Nephron (organoid): Measurements from ENCODE around the gene MPRIP.
A peak's percentile ranks its signal among the peaks of the same experiment; 100 is the strongest.

ENCODE experiments used
- H3K27ac Mint-ChIP-seq, 3 experiments: 2 replicates each; pipeline ENCODE4 v1.8.0; 2020; ENCODE audit warnings: mixed read lengths in 3 of 3, mild to moderate bottlenecking in 2 of 3, moderate library complexity in 1 of 3
- H3K27me3 Mint-ChIP-seq: 2 replicates; pipeline ENCODE4 v1.8.0; 2021; ENCODE audit warnings: low read depth, mild to moderate bottlenecking, moderate library complexity, mixed read lengths
- H3K36me3 Mint-ChIP-seq: 2 replicates; pipeline ENCODE4 v1.8.0; 2020; ENCODE audit warnings: low read depth, mixed read lengths
- H3K4me1 Mint-ChIP-seq: 2 replicates; pipeline ENCODE4 v1.8.0; 2020; ENCODE audit warnings: mixed read lengths
- H3K4me3 Mint-ChIP-seq, 3 experiments: 2 replicates each; pipeline ENCODE4 v1.8.0; 2020; ENCODE audit warnings: mild to moderate bottlenecking in 3 of 3, mixed read lengths in 3 of 3, moderate library complexity in 2 of 3
- H3K9me3 Mint-ChIP-seq: 2 replicates; pipeline ENCODE4 v1.8.0; 2020; ENCODE audit warnings: mixed read lengths
- TF ChIP-seq, protein P1 (sequence below), 3 experiments: fragments of 200-600 bp; sonication (generic); IDR thresholded peaks; one replicate each; pipeline ENCODE4 v1.5.0; 2021; ENCODE audit warnings: antibody characterized with exemption in 3 of 3; ENCODE audit not compliant: unreplicated experiment in 3 of 3

The MPRIP gene

GRCh38 chr17:17089796-17090641 lies 47.8 kb downstream of the MPRIP start:
- H3K4me1 Mint-ChIP-seq: peaks cover 87% of the 10 kb centered on the region
- TF ChIP-seq, protein P1, sequence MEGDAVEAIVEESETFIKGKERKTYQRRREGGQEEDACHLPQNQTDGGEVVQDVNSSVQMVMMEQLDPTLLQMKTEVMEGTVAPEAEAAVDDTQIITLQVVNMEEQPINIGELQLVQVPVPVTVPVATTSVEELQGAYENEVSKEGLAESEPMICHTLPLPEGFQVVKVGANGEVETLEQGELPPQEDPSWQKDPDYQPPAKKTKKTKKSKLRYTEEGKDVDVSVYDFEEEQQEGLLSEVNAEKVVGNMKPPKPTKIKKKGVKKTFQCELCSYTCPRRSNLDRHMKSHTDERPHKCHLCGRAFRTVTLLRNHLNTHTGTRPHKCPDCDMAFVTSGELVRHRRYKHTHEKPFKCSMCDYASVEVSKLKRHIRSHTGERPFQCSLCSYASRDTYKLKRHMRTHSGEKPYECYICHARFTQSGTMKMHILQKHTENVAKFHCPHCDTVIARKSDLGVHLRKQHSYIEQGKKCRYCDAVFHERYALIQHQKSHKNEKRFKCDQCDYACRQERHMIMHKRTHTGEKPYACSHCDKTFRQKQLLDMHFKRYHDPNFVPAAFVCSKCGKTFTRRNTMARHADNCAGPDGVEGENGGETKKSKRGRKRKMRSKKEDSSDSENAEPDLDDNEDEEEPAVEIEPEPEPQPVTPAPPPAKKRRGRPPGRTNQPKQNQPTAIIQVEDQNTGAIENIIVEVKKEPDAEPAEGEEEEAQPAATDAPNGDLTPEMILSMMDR (IDR thresholded peaks at IDR 0.05; ENCODE audit: unreplicated experiment in 3 of 3): no peak
- H3K9me3 Mint-ChIP-seq: no peaks in the 10 kb centered on the region
- peak overlapping the region in 1 of 3 experiments; percentile 27 for H3K27ac Mint-ChIP-seq
- H3K36me3 Mint-ChIP-seq: peaks cover 40% of the 10 kb centered on the region
- H3K27me3 Mint-ChIP-seq: no peaks in the 10 kb centered on the region
- H3K4me3 Mint-ChIP-seq: no peak overlapping the region

DNA sequence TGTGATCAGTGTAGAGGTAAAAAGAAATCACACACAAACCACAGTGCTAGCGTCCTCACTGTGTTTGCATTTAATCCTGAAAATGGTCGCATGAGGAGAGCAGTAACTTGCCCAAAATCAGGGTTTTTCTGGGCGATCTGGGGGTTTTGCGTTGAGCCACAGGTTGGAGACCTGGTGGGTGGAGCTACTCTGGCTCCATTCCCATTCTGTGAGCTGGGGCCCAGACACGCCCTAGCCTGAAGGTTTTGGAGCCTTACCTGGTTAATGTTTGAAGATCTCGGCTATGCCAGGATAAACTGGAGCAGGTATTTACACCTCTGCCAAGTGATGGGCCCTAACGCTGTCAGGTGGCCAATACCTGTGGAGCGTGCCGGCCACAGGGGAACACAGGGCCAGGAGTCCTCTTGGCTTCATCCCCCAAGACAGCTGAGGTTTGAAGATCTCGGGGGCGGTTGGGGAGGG lies 48.4 kb downstream of the MPRIP start:
- H3K4me3 Mint-ChIP-seq: no peak overlapping the region
- no peaks in the 10 kb centered on the region for H3K27me3 Mint-ChIP-seq
- peaks cover 41% of the 10 kb centered on the region for H3K36me3 Mint-ChIP-seq
- no peaks in the 10 kb centered on the region for H3K9me3 Mint-ChIP-seq
- TF ChIP-seq, protein P1 (IDR thresholded peaks at IDR 0.05; ENCODE audit: unreplicated experiment in 3 of 3): no peak
- no peak overlapping the region for H3K27ac Mint-ChIP-seq
- peaks cover 90% of the 10 kb centered on the region for H3K4me1 Mint-ChIP-seq

GRCh38 chr17:17091276-17091675 lies 49.0 kb downstream of the MPRIP start:
- no peaks in the 10 kb centered on the region for H3K9me3 Mint-ChIP-seq

GRCh38 chr17:17091856-17092756 lies 49.8 kb downstream of the MPRIP start:
- Mint-ChIP-seq H3K27ac (peak overlapping the region in 1 of 3 experiments; percentile 100), H3K4me1 (peaks cover 93% of the 10 kb centered on the region), H3K4me3 (no peak overlapping the region), H3K36me3 (peaks cover 42% of the 10 kb centered on the region), H3K9me3 (no peaks in the 10 kb centered on the region), H3K27me3 (no peaks in the 10 kb centered on the region)
- TF ChIP-seq, protein P1 (IDR thresholded peaks at IDR 0.05; ENCODE audit: unreplicated experiment in 3 of 3): no peak

More at GRCh38 chr17:17091276-17091675, 49.0 kb downstream of the MPRIP start:
- TF ChIP-seq, protein P1 (IDR thresholded peaks at IDR 0.05; ENCODE audit: unreplicated experiment in 3 of 3): no peak
- peaks cover 45% of the 10 kb centered on the region for H3K36me3 Mint-ChIP-seq
- H3K4me1 Mint-ChIP-seq: peaks cover 93% of the 10 kb centered on the region
- no peak overlapping the region for H3K27ac Mint-ChIP-seq
- no peak overlapping the region for H3K4me3 Mint-ChIP-seq
- no peaks in the 10 kb centered on the region for H3K27me3 Mint-ChIP-seq

DNA sequence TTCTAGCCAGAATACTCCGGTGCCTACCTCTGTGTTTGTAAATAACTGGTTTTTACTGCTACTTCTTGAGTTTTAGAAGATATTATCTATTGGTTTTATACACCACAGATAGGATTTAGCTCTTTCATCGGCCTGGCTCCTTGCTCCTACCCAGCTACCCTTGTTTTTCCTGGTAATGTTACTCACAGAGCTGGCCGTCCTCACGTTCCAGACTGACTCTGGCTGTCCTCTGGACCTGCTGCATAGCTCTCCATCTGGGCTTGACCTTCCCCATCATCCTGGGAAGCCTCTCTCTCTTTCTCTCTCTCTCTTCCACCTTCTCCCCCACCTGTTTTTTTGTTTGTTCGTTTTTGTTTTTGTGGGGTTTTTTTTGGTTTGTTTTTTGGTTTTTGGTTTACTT lies 51.5 kb downstream of the MPRIP start:
- TF ChIP-seq, protein P1 (IDR thresholded peaks at IDR 0.05; ENCODE audit: unreplicated experiment in 3 of 3): no peak
- Mint-ChIP-seq H3K9me3 (no peaks in the 10 kb centered on the region), H3K27me3 (peaks cover 3% of the 10 kb centered on the region), H3K4me1 (peaks cover 94% of the 10 kb centered on the region), H3K27ac (peak overlapping the region in 2 of 3 experiments; percentile 91 to 100), H3K36me3 (peaks cover 28% of the 10 kb centered on the region), H3K4me3 (no peak overlapping the region)
